Measurements from ENCODE around the gene MAP3K21.
A peak's percentile ranks its signal among the peaks of the same experiment; 100 is the strongest.

The MAP3K21 gene

GRCh38 chr1:233327651-233328141, at the start of gene MAP3K21:
MAP3K21 (plus strand) TSS chr1:233327724; CDS start chr1:233328029, 305 bp downstream.
- Histone ChIP-seq H3K27me3 (ENCODE audit: low read depth, low read length) (peaks cover 14% of the 10 kb centered on the region; the same call in 1 of the 2 replicates), H4K20me1 (ENCODE audit: insufficient read depth, low read length) (peaks cover 33% of the 10 kb centered on the region), H3K4me3 (ENCODE audit: low read length) (peak within 1 kb of the TSS; percentile 87), H3K9me3 (ENCODE audit: insufficient read depth, low read length) (no peaks in the 10 kb centered on the region), H3K4me1 (ENCODE audit: low read length) (peaks cover 20% of the 10 kb centered on the region), H3K36me3 (replicated peaks; ENCODE audit: low read depth, low read length) (no peaks in the 10 kb centered on the region), H2AFZ (ENCODE audit: low read depth, low read length) (peak within 1 kb of the TSS; percentile 69), H3K27ac (ENCODE audit: low read length) (peak within 1 kb of the TSS; percentile 39), H3K4me2 (ENCODE audit: low read length) (peak within 1 kb of the TSS; percentile 88), H3K79me2 (ENCODE audit: low read length) (peaks cover 42% of the 10 kb centered on the region), H3K9ac (ENCODE audit: low read length) (peak within 1 kb of the TSS; percentile 91)
- TF ChIP-seq, protein P1, sequence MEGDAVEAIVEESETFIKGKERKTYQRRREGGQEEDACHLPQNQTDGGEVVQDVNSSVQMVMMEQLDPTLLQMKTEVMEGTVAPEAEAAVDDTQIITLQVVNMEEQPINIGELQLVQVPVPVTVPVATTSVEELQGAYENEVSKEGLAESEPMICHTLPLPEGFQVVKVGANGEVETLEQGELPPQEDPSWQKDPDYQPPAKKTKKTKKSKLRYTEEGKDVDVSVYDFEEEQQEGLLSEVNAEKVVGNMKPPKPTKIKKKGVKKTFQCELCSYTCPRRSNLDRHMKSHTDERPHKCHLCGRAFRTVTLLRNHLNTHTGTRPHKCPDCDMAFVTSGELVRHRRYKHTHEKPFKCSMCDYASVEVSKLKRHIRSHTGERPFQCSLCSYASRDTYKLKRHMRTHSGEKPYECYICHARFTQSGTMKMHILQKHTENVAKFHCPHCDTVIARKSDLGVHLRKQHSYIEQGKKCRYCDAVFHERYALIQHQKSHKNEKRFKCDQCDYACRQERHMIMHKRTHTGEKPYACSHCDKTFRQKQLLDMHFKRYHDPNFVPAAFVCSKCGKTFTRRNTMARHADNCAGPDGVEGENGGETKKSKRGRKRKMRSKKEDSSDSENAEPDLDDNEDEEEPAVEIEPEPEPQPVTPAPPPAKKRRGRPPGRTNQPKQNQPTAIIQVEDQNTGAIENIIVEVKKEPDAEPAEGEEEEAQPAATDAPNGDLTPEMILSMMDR (IDR thresholded peaks at IDR 0.05; ENCODE audit: low read depth, low read length) = no peak
- TF ChIP-seq EZH2phosphoT487 (IDR thresholded peaks at IDR 0.05; ENCODE audit: low read depth) = no peak

DNA sequence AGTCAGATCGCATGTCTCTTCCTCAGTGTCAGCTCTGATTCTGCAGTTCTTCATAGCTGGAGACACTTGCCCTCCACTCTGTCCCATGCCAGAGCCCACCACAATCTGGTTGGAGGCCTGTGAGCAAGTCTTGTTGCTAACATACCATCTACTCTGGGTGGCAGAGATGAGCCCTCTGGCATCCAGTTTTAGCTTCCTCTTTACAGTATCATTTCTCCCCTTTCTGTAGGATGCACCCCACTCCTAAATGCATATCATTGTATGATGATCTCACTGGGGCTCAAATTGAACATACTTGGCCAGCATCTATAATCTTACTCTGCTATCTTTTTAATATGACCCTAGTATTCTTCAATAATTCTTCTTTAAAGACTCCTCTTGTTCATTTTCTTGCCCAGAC, 48.9 kb upstream of the MAP3K21 start:
- TF ChIP-seq, protein P1 (IDR thresholded peaks at IDR 0.05; ENCODE audit: low read depth, low read length) = no peak
- no peak for TF ChIP-seq EZH2phosphoT487 (IDR thresholded peaks at IDR 0.05; ENCODE audit: low read depth)
- no peaks in the 10 kb centered on the region for H3K9me3 ChIP-seq (ENCODE audit: insufficient read depth, low read length)
- H3K79me2 ChIP-seq (ENCODE audit: low read length) = no peaks in the 10 kb centered on the region
- H3K27ac ChIP-seq (ENCODE audit: low read length) = no peak overlapping the region
- H3K9ac ChIP-seq (ENCODE audit: low read length) = no peak overlapping the region
- H3K4me3 ChIP-seq (ENCODE audit: low read length) = no peak overlapping the region
- no peak overlapping the region for H2AFZ ChIP-seq (ENCODE audit: low read depth, low read length)
- no peaks in the 10 kb centered on the region for H3K27me3 ChIP-seq (ENCODE audit: low read depth, low read length)
- no peaks in the 10 kb centered on the region for H4K20me1 ChIP-seq (ENCODE audit: insufficient read depth, low read length)
- H3K4me1 ChIP-seq (ENCODE audit: low read length) = no peaks in the 10 kb centered on the region
- no peaks in the 10 kb centered on the region for H3K36me3 ChIP-seq (replicated peaks; ENCODE audit: low read depth, low read length)
- no peak overlapping the region for H3K4me2 ChIP-seq (ENCODE audit: low read length)

DNA sequence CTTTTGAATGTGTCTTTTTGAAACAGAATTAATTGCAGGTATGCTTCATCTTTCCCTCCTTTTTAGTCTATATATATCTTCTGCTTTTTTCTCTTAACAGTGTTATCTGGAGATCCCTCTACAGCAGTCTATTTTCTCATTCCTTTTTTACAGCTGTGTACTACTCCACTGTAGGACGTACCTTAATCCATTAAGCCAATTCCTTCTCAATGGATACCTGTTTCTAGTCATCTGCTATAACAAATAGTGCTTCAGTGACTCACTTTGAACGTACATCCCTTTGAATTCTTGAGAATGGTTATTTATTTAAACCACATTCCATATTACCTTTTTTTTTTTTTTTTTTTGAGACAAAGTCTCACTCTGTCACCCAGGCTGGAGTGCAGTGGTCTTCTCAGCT, 47.6 kb upstream of the MAP3K21 start:
- H3K27me3 ChIP-seq (ENCODE audit: low read depth, low read length) = no peaks in the 10 kb centered on the region
- H3K4me1 ChIP-seq (ENCODE audit: low read length) = no peaks in the 10 kb centered on the region
- no peak for TF ChIP-seq EZH2phosphoT487 (IDR thresholded peaks at IDR 0.05; ENCODE audit: low read depth)
- no peak overlapping the region for H3K4me3 ChIP-seq (ENCODE audit: low read length)
- H2AFZ ChIP-seq (ENCODE audit: low read depth, low read length) = no peak overlapping the region
- no peaks in the 10 kb centered on the region for H3K36me3 ChIP-seq (replicated peaks; ENCODE audit: low read depth, low read length)
- H3K79me2 ChIP-seq (ENCODE audit: low read length) = no peaks in the 10 kb centered on the region
- no peak overlapping the region for H3K4me2 ChIP-seq (ENCODE audit: low read length)
- no peak overlapping the region for H3K27ac ChIP-seq (ENCODE audit: low read length)
- 0 out of 2 replicates have a peak, but pooled peaks cover 4% of the 10 kb centered on the region for H4K20me1 ChIP-seq (ENCODE audit: insufficient read depth, low read length)
- H3K9me3 ChIP-seq (ENCODE audit: insufficient read depth, low read length) = no peaks in the 10 kb centered on the region
- H3K9ac ChIP-seq (ENCODE audit: low read length) = no peak overlapping the region

DNA sequence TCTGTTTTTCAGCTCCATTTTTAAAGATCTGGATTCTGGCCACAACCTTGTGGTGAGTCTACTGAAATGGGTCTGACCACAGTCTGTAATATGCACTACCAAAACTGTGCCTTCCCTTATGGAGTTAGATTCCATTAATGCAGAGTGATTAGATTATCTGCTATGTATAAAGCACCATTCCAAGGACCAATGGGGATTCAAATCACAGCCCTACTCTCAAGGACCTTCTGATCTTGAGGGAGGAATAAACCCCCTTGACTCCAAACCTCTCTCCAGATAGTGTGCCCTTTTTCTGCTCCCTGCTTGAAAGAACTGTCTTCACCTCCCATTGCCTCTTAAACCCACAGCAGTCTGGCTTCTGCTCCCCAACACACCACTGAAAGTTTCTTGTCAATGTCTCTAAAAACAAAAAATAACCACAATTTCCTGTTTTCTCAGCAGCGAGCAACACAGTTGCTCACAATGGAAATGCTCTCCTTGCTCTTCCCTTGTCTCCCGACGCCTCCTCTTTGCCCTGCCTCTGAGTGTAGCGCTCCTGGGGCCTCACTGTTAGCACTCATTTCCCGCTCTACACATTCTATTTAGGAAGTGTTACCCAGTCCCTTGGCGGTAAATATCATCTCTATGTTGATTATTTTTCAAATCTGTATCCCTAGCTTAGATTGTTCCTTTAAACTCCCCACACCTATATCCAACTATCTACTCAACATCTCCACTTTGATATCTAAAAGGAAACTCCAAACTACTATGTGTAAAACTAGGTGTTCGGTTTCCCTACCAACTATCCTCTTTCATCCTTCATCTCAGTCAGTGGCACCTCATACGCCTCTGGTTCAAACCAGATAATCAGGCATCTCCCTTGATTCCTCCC, 45.6 kb upstream of the MAP3K21 start:
- 0 out of 2 replicates have a peak, but pooled peaks cover 4% of the 10 kb centered on the region for H4K20me1 ChIP-seq (ENCODE audit: insufficient read depth, low read length)
- no peak overlapping the region for H2AFZ ChIP-seq (ENCODE audit: low read depth, low read length)
- no peak overlapping the region for H3K9ac ChIP-seq (ENCODE audit: low read length)
- no peak overlapping the region for H3K4me3 ChIP-seq (ENCODE audit: low read length)
- H3K9me3 ChIP-seq (ENCODE audit: insufficient read depth, low read length) = no peaks in the 10 kb centered on the region
- H3K4me2 ChIP-seq (ENCODE audit: low read length) = no peak overlapping the region
- no peaks in the 10 kb centered on the region for H3K79me2 ChIP-seq (ENCODE audit: low read length)
- no peaks in the 10 kb centered on the region for H3K27me3 ChIP-seq (ENCODE audit: low read depth, low read length)
- no peaks in the 10 kb centered on the region for H3K36me3 ChIP-seq (replicated peaks; ENCODE audit: low read depth, low read length)
- H3K27ac ChIP-seq (ENCODE audit: low read length) = no peak overlapping the region
- H3K4me1 ChIP-seq (ENCODE audit: low read length) = no peaks in the 10 kb centered on the region
- TF ChIP-seq EZH2phosphoT487 (IDR thresholded peaks at IDR 0.05; ENCODE audit: low read depth) = no peak
- TF ChIP-seq, protein P1 (IDR thresholded peaks at IDR 0.05; ENCODE audit: low read depth, low read length) = no peak
